GM12872 (cell line): Measurements from ENCODE around the gene SYDE2.

Experiments
- TF ChIP-seq, protein P1 (sequence below): IDR thresholded peaks from 3 replicates; pipeline ENCODE4 v1.5.1; 2011; ENCODE audit warnings: low read depth, mild to moderate bottlenecking, low read length, moderate library complexity; ENCODE audit not compliant: insufficient read depth

SYDE2 gene

DNA sequence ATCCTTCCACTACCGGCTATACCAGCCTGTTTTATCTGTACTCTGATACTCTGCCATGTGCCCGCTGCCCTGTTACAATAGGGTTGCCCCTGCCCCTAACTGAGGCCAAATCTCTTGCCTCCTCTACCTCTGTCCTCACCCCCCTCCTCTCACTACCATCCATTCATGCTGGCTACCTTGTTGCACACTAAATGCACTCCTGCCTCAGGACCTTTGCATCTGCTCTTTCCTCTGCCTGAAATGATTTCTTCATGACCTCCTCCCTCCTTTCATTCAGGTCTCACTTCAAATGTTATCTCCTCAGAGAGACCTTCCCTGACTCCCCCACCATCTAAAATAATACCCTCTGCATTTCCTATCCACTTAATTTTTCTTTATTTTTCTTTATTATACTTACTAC is 7.7 kb upstream of the SYDE2 start:
- TF ChIP-seq, protein P1, sequence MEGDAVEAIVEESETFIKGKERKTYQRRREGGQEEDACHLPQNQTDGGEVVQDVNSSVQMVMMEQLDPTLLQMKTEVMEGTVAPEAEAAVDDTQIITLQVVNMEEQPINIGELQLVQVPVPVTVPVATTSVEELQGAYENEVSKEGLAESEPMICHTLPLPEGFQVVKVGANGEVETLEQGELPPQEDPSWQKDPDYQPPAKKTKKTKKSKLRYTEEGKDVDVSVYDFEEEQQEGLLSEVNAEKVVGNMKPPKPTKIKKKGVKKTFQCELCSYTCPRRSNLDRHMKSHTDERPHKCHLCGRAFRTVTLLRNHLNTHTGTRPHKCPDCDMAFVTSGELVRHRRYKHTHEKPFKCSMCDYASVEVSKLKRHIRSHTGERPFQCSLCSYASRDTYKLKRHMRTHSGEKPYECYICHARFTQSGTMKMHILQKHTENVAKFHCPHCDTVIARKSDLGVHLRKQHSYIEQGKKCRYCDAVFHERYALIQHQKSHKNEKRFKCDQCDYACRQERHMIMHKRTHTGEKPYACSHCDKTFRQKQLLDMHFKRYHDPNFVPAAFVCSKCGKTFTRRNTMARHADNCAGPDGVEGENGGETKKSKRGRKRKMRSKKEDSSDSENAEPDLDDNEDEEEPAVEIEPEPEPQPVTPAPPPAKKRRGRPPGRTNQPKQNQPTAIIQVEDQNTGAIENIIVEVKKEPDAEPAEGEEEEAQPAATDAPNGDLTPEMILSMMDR = no peak

- TF ChIP-seq, protein P1 = no peak
These were observed 2.9 kb upstream of the SYDE2 start for GRCh38 chr1:85203573-85204171.

DNA sequence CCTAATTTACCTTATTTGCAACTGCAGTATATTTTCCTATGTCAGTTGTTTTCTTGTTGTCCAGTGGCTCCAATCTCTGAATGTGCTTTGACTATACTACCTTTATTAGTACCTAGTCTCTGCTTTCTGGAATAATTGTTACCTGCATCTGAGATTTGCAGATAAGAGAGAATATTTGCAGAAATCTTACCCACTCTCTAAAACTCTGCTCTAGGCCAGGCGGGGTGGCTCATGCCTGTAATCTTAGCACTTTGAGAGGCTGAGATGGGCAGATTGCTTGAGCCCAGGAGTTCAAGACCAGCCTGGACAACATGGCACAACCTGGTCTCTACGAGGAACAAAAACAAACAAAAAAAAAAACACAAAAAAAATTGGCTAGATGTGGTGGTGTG is 2.0 kb upstream of the SYDE2 start:
- TF ChIP-seq, protein P1 = no peak

- TF ChIP-seq, protein P1 = no peak
These were observed 1.5 kb upstream of the SYDE2 start for GRCh38 chr1:85202092-85202863.

DNA sequence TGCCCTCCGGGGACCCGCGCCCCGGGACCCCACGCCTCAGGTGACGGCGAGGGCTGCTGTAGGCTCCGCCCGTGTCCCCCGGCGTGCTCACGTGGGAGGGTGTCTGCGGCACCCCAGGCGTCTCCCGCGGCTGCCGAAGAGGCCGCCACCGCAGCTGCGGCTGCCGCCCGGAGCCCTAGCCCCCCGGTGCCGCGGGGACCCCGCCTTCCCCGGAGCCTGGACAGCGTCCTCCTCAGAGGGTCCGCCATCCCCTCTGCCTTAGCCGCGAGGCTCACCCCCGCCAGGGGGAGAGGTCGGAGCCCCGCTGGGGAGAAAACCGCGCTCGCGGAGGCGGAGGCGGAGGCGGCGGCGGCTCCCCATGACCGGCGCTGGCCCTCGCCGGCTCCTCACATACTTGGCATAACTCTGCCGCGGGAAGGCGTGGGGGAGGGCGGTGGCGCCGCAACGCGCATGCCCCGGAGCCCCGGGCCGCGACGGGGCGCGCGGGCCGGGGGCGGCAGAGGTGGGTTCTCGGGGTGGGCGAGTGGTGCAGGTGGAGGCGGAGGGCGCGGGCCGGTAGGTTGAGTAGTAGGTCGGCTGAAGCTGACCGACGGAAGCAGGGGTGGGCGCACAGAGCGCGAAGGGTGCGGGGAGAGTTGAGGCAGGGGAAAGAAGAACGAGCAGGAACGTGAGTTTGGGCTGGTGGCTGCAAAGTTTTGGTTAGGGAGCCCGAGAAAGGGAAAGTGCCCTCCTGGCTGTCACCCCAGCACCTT is 700 bp upstream of the SYDE2 start:
- TF ChIP-seq, protein P1 = no peak

GRCh38 chr1:85199667-85200462 is 951 bp downstream of the SYDE2 start:
- TF ChIP-seq, protein P1 = no peak

- TF ChIP-seq, protein P1 = no peak
These were observed 2.0 kb downstream of the SYDE2 start for GRCh38 chr1:85198864-85199263.
